ENCODE results near the gene KANK4.
"Not testable (repeated sequence)": the region's sequence is repeated elsewhere in the genome, so short reads cannot be mapped to it uniquely, and the experiment has no call there.

KANK4 gene

GRCh38 chr1:62233926-62234450 lies 85.2 kb downstream of the KANK4 start:
- no peak for DNase-seq

- DNase-seq = no peak
Observed at GRCh38 chr1:62232871-62233278, 86.4 kb downstream of the KANK4 start.

- DNase-seq = no peak
Observed at GRCh38 chr1:62230718-62231117, 88.5 kb downstream of the KANK4 start.

- DNase-seq = no peak
Observed at GRCh38 chr1:62229932-62230331, 89.3 kb downstream of the KANK4 start.

GRCh38 chr1:62229468-62229867 lies 89.8 kb downstream of the KANK4 start:
- DNase-seq = no peak

- DNase-seq = no peak
Observed at GRCh38 chr1:62228883-62229187, 90.4 kb downstream of the KANK4 start.

- no peak for DNase-seq
Observed at GRCh38 chr1:62228136-62228882, 90.9 kb downstream of the KANK4 start.

- DNase-seq = no peak
Observed at GRCh38 chr1:62227496-62227895, 91.7 kb downstream of the KANK4 start.

- DNase-seq = no peak
Observed at GRCh38 chr1:62224182-62224581, 95.1 kb downstream of the KANK4 start.

- no peak for DNase-seq
Observed at GRCh38 chr1:62222321-62222720, 96.9 kb downstream of the KANK4 start.

GRCh38 chr1:62221171-62221570 lies 98.1 kb downstream of the KANK4 start:
- DNase-seq = no peak

GRCh38 chr1:62220456-62220855 lies 98.8 kb downstream of the KANK4 start:
- not testable (repeated sequence) for DNase-seq

- no peak for DNase-seq
Observed at GRCh38 chr1:62218604-62219003, 100.6 kb downstream of the KANK4 start.

GRCh38 chr1:62213075-62213914 lies 105.9 kb downstream of the KANK4 start:
- no peak for DNase-seq

GRCh38 chr1:62212411-62212810 lies 106.8 kb downstream of the KANK4 start:
- DNase-seq = no peak

- no peak for DNase-seq
Observed at GRCh38 chr1:62210960-62211359, 108.3 kb downstream of the KANK4 start.

- no peak for DNase-seq
Observed at GRCh38 chr1:62209931-62210595, 109.2 kb downstream of the KANK4 start.

- no peak for DNase-seq
Observed at GRCh38 chr1:62208970-62209369, 110.3 kb downstream of the KANK4 start.

GRCh38 chr1:62208087-62208486 lies 111.1 kb downstream of the KANK4 start:
- no peak for DNase-seq

GRCh38 chr1:62207187-62207586 lies 112.0 kb downstream of the KANK4 start:
- DNase-seq = no peak

GRCh38 chr1:62198781-62199125 lies 120.5 kb downstream of the KANK4 start:
- no peak for DNase-seq

GRCh38 chr1:62198069-62198780 lies 121.0 kb downstream of the KANK4 start:
- DNase-seq = no peak

- DNase-seq = no peak
Observed at GRCh38 chr1:62196086-62196690, 123.0 kb downstream of the KANK4 start.

Data from cerebellar nuclear complex (tissue), 1 donor.